K562 (cell line): Measurements from ENCODE around the gene MPP7.

Experiments
- TCF3 ChIP-seq: sonication (generic); formaldehyde crosslinking; IDR thresholded peaks from 2 replicates; pipeline ENCODE4 v1.4.0; 2020; ENCODE audit warnings: mild to moderate bottlenecking, missing genetic modification reagents
- ZBTB33 ChIP-seq: sonication (generic); formaldehyde crosslinking; IDR thresholded peaks from 2 replicates; pipeline ENCODE4 v1.8.1; 2023; ENCODE audit warnings: mild to moderate bottlenecking, missing genetic modification reagents
- ZNF407 ChIP-seq: fragments of 450-650 bp; IDR thresholded peaks from 2 replicates; pipeline ENCODE4 v1.6.1; 2016; ENCODE audit warnings: low read depth

- no peak for TF ChIP-seq ZBTB33 (CRISPR knock-in tag)
- no peak for TF ChIP-seq ZNF407
- TF ChIP-seq TCF3 (CRISPR knock-in tag), result no peak
Measured at GRCh38 chr10:28343987-28344895, 41.4 kb upstream of the MPP7 start.
